Smooth muscle cell of the brain vasculature (primary cell): ENCODE measurements around the gene ZNF556.

Experiments used
- DNase-seq: peaks from one replicate; pipeline ENCODE4 v3.0.0-alpha.2; 2012; ENCODE audit warnings: low read depth, low spot score

ZNF556 gene

GRCh38 chr19:2867025-2867991 lies at the start of gene ZNF556:
Gene ZNF556, plus strand, starts transcription at chr19:2867335. Its CDS starts 87 bp downstream, at chr19:2867422.
- no peak for DNase-seq

DNA sequence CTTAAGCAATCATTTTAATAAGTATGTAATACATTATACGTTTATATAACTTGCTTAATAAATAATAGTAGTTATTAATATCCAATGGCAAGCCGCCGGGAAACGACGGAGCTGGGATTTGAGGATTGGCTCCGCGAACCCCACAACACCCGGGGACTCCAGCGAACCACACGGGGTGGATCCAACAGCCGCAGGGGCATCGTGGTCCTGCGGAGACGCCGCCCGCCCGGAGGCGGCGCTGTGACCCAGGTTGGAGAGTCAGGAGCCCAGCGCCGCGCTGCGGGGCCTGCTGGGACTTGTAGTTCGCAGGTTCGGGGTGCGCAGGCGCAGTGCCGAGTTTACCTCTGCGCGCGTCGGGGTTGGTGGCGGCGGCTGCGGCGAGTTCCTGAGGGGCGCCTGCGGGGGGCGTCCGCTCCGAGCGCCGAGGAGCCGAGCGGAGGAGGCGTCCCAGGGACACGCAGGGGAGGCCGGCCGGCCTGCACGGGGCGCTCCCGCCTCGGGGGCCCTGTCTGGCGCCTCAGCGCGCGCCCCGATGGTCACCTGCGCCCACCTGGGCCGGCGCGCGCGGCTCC lies 47.5 kb upstream of the ZNF556 start, which contains the start of gene ZNF554:
Gene ZNF554, plus strand, starts transcription at position 329 of the 572 bp plus-strand sequence. Its CDS starts 204 bp downstream, at position 533.
- peak; percentile 87 for DNase-seq

DNA sequence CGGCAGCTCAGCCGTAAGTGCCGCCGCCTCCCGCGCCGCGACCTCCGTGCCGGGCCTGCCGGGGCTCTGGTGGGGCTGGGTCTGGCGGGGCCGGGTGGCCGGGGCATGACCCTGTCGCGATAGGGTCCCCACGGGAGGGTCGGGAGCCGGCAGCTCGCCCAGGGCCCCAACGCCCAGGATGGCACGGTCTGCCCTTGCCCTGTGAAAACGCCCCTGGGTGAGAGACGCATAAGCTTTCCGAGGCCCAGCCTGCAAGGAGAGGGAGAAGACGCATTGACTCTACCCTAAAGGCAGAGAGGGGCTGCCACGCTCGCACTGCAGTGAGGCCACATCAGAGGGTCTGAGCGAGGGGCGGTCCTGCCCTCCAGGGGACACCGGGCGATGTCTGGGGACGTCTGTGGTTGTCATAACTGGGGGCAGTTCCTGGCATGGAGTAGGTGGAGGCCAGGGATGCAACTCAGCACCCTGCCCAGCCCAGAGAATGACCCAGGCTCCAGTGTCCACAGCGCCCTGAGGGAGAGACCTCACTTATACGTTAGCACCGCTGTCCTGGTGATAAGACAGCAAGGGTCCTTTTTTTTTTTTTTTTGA lies 46.9 kb upstream of the ZNF556 start:
- no peak for DNase-seq

GRCh38 chr19:2822846-2823245 lies 44.3 kb upstream of the ZNF556 start:
- no peak for DNase-seq

GRCh38 chr19:2823646-2824045 lies 43.5 kb upstream of the ZNF556 start:
- DNase-seq, result no peak

DNA sequence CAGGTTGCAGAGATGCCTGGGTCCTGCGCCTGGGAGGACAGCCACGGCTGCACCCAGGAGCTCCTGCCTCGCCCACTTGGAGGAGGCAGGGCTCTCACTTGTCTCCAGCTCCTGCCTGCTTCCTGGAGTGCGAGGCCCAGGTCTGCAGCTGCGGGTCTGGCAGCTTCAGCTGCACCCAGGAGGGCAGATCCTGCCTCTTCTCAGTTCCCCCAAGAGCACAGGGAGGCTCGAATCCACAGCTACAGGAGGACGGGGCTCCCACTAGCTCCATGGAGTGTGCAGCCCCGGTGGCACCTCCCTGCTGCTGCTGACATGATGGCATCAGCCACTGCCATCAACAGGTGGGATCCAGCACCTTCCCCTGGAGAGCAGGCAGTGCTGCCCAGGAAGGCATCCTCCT lies 43.0 kb upstream of the ZNF556 start:
- no peak for DNase-seq

DNA sequence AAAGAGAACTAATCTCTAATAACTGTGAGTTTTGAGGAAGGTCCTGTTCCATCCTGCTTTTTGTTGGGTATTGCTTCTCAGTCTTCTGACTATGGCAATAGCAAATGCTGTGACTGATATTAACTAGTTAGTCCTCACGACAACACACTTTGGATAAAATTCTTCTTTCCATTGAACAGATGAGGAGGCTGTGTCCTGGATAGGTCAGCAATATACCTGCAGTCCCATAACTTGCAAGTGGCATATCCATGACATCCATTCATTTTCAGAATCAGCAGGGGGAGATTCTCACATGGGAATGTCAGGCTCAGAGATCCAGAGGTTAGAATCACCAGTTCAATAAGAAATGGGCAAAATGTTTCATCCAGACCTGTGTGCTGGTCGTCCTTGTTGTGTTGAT lies 40.1 kb upstream of the ZNF556 start:
- no peak for DNase-seq

GRCh38 chr19:2827840-2828489 lies 39.2 kb upstream of the ZNF556 start:
- DNase-seq, result no peak

GRCh38 chr19:2834294-2834871 lies 32.8 kb upstream of the ZNF556 start:
- DNase-seq, result no peak

DNA sequence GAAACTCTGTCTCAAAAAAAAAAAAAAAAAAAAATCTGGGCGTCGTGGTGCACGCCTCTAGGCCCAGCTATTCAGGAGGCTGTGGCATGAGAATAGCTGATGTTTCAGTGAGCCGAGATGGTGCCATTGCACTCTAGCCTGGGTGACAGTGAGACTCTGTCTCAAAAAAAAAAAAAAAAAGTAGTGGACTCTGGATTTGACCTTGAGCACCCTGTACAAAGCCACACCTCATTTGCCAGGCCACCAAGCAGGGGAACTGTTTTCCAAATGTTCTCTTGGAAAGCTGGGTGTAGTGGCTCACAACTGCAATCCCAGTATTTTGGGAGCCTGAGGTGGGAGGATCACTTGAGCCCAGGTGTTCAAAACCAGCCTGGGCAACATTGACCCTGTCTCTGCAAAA lies 29.7 kb upstream of the ZNF556 start:
- no peak for DNase-seq

- peak; percentile 96 for DNase-seq
Measured at GRCh38 chr19:2840794-2841791, 26.0 kb upstream of the ZNF556 start, which contains the start of gene ZNF555. Gene ZNF555, plus strand, starts transcription at chr19:2841475. Its CDS starts 98 bp downstream, at chr19:2841573.

DNA sequence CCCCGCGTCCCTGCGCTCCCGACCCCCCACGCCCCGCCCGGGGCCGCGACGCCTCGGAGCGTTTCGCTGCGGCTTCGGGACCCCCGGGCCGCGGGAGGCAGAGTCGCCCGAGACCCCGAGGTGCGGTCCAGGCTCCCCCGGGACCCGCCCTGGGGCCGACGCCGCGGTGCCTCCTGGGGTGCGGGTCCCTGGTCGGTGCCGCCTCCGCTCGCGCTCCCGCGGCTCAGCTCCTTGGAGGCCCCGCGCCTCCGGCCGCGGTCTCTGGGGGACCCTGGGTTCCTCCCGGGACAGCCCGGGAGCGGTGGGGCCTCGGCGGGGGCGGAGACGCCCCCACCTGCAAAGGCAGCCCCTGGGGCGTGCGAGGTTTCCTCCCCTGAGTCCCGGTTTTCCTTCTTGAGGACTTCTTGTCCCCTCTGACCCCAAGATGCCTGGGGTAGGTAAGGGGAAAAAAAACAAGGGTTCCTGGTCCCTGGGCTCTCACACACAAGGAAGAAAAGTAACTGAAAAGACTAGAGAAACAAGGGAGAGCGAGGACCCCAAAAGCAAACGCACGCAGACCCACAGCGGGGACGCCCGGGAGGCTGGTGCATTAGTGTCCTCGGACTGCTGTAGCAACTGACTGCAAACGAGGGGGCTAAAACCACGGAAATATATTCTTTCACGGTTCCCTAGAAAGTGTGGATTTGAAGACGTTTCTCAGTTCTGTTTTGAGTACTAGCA lies 25.1 kb upstream of the ZNF556 start:
- no peak for DNase-seq

- DNase-seq, result no peak
Measured at GRCh38 chr19:2845107-2845506, 22.0 kb upstream of the ZNF556 start.

GRCh38 chr19:2846180-2846894 lies 20.8 kb upstream of the ZNF556 start:
- no peak for DNase-seq

GRCh38 chr19:2847507-2847906 lies 19.6 kb upstream of the ZNF556 start:
- DNase-seq, result no peak

- no peak for DNase-seq
Measured at GRCh38 chr19:2848616-2849015, 18.5 kb upstream of the ZNF556 start.

GRCh38 chr19:2850256-2850925 lies 16.7 kb upstream of the ZNF556 start:
- DNase-seq, result no peak

DNA sequence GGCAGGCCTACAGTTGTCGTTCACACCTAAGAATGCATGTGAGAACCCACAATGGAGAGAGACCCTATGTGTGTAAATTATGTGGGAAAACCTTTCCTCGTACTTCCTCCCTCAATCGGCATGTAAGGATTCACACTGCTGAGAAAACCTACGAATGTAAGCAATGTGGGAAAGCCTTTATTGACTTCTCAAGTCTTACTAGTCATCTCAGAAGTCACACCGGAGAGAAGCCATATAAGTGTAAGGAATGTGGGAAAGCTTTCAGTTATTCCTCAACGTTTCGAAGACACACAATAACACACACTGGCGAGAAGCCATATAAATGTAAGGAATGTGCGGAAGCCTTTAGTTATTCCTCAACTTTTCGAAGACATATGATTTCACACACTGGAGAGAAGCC lies 14.5 kb upstream of the ZNF556 start:
- no peak for DNase-seq
